22Rv1 (cell line): ENCODE data around the gene MTMR11.

ENCODE experiments used
- ZFX ChIP-seq: fragments of 450-650 bp; IDR thresholded peaks from 2 replicates; pipeline ENCODE4 v1.6.1; 2017; ENCODE audit warnings: antibody characterized with exemption, borderline replicate concordance
- TF ChIP-seq, protein P1 (sequence below): fragments of 450-650 bp; IDR thresholded peaks from 2 replicates; pipeline ENCODE4 v1.5.1; 2017; ENCODE audit warnings: mild to moderate bottlenecking

- TF ChIP-seq, protein P1, sequence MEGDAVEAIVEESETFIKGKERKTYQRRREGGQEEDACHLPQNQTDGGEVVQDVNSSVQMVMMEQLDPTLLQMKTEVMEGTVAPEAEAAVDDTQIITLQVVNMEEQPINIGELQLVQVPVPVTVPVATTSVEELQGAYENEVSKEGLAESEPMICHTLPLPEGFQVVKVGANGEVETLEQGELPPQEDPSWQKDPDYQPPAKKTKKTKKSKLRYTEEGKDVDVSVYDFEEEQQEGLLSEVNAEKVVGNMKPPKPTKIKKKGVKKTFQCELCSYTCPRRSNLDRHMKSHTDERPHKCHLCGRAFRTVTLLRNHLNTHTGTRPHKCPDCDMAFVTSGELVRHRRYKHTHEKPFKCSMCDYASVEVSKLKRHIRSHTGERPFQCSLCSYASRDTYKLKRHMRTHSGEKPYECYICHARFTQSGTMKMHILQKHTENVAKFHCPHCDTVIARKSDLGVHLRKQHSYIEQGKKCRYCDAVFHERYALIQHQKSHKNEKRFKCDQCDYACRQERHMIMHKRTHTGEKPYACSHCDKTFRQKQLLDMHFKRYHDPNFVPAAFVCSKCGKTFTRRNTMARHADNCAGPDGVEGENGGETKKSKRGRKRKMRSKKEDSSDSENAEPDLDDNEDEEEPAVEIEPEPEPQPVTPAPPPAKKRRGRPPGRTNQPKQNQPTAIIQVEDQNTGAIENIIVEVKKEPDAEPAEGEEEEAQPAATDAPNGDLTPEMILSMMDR, result no peak
- TF ChIP-seq ZFX, result no peak
Observed at GRCh38 chr1:149945206-149945605, 8.5 kb upstream of the MTMR11 start.
